Measurements from ENCODE around the gene AKAP3. TPM values are rescaled to one million over a fixed set of nuclear protein-coding genes. Genes with fewer than 3 reads are reported as not detected.

The AKAP3 gene
- total and polyA plus RNA-seq, 10 of the 15 experiments (the other 5 are each of a cell fraction or from before 2014, with no cell fraction given), result 0.40 to 2.4 (median 1.3) TPM

DNA sequence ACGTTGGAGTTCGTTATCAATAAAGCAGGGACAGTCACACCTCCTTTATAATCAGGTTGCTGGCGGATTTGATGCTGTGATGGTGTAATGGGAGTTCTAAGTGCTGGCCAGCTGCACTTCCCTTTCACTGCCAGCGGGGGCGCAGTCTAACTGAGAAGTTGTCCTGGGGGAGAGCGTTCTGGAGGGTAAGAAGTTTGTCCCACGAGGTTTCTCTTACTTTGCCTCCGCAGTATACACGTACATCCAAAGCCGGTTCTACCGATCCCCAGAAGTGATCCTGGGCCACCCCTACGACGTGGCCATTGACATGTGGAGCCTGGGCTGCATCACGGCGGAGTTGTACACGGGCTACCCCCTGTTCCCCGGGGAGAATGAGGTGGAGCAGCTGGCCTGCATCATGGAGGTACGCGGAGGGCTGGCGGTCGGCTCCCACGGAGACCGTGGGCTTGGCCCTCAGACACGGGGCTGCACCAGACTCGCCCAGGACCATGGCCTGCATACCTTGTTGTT is 44.1 kb downstream of the AKAP3 start (continued):
- peak; percentile 62; the same call in 1 of the 2 replicates for TF ChIP-seq SPI1 (IDR thresholded peaks at IDR 0.05; ENCODE audit: borderline replicate concordance, insufficient read depth, low read depth, low read length)
- TF ChIP-seq IKZF1 (conservative IDR thresholded peaks at IDR 0.05), result peak; percentile 70; the same call in 1 of the 2 replicates
- TF ChIP-seq HDGF (IDR thresholded peaks at IDR 0.05), result peak; percentile 67; the same call in 1 of the 2 replicates
- TF ChIP-seq PML (IDR thresholded peaks at IDR 0.05; ENCODE audit: low read length), result peak; percentile 64; the same call in 1 of the 2 replicates
- no peak for TF ChIP-seq SMAD1 (IDR thresholded peaks at IDR 0.05; ENCODE audit: low read depth, partially characterized antibody)
- 0 out of 2 replicates have a peak, but pooled peaks have one; percentile 27 for TF ChIP-seq FOXK2 (IDR thresholded peaks at IDR 0.05)
- no peak for TF ChIP-seq SMAD5 (IDR thresholded peaks at IDR 0.05; ENCODE audit: low read depth)
- TF ChIP-seq STAT3 (IDR thresholded peaks at IDR 0.05; ENCODE audit: low read depth, low read length), result 0 out of 2 replicates have a peak, but pooled peaks have one; percentile 22
- TF ChIP-seq YY1 (IDR thresholded peaks at IDR 0.05; ENCODE audit: low read depth, low read length), result no peak; the same call in none of the 2 replicates
- TF ChIP-seq ZZZ3 (IDR thresholded peaks at IDR 0.05; ENCODE audit: control insufficient read depth, insufficient read length, low read depth), result no peak
- TF ChIP-seq ATF2 (IDR thresholded peaks at IDR 0.05; ENCODE audit: low read length), result no peak
- no peak for TF ChIP-seq IRF5 (IDR thresholded peaks at IDR 0.05; ENCODE audit: borderline replicate concordance)
- TF ChIP-seq ZBED1 (IDR thresholded peaks at IDR 0.05; ENCODE audit: borderline replicate concordance), result no peak
- peak; percentile 73 for TF ChIP-seq RAD21 (IDR thresholded peaks at IDR 0.05; ENCODE audit: insufficient read depth, low read depth, low read length)
- peak; percentile 69; the same call in 1 of the 2 replicates for TF ChIP-seq TAF1 (IDR thresholded peaks at IDR 0.05; ENCODE audit: borderline replicate concordance, low read depth, low read length)
- no peak for TF ChIP-seq SUPT20H (IDR thresholded peaks at IDR 0.05; ENCODE audit: borderline replicate concordance, control insufficient read depth, low read depth, low read length)
- no peak for TF ChIP-seq POLR2AphosphoS2 (IDR thresholded peaks at IDR 0.05; ENCODE audit: low read depth, low read length)
- TF ChIP-seq, protein P1, sequence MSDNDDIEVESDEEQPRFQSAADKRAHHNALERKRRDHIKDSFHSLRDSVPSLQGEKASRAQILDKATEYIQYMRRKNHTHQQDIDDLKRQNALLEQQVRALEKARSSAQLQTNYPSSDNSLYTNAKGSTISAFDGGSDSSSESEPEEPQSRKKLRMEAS (IDR thresholded peaks at IDR 0.05; ENCODE audit: low read depth, low read length), result peak; percentile 48; the same call in 1 of the 2 replicates
- no peak for TF ChIP-seq ZNF24 (IDR thresholded peaks at IDR 0.05)
- TF ChIP-seq, protein P2, sequence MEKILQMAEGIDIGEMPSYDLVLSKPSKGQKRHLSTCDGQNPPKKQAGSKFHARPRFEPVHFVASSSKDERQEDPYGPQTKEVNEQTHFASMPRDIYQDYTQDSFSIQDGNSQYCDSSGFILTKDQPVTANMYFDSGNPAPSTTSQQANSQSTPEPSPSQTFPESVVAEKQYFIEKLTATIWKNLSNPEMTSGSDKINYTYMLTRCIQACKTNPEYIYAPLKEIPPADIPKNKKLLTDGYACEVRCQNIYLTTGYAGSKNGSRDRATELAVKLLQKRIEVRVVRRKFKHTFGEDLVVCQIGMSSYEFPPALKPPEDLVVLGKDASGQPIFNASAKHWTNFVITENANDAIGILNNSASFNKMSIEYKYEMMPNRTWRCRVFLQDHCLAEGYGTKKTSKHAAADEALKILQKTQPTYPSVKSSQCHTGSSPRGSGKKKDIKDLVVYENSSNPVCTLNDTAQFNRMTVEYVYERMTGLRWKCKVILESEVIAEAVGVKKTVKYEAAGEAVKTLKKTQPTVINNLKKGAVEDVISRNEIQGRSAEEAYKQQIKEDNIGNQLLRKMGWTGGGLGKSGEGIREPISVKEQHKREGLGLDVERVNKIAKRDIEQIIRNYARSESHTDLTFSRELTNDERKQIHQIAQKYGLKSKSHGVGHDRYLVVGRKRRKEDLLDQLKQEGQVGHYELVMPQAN (conservative IDR thresholded peaks at IDR 0.05), result peak; percentile 85
- TF ChIP-seq MXI1 (IDR thresholded peaks at IDR 0.05; ENCODE audit: low read depth, low read length), result peak; percentile 62; the same call in 1 of the 2 replicates
- TF ChIP-seq RCOR1 (conservative IDR thresholded peaks at IDR 0.05; ENCODE audit: low read depth, low read length), result no peak
- TF ChIP-seq TCF12 (IDR thresholded peaks at IDR 0.05; ENCODE audit: low read depth, low read length), result peak; percentile 71; the same call in 1 of the 2 replicates
